GM19099 (cell line): ENCODE measurements around the gene LOXL1.

ENCODE experiments used
- POLR2A ChIP-seq: IDR thresholded peaks from 3 replicates; pipeline ENCODE4 v1.6.1; 2011; ENCODE audit warnings: low read depth; ENCODE audit not compliant: insufficient read length; ENCODE audit errors: extremely low read depth

Gene LOXL1

DNA sequence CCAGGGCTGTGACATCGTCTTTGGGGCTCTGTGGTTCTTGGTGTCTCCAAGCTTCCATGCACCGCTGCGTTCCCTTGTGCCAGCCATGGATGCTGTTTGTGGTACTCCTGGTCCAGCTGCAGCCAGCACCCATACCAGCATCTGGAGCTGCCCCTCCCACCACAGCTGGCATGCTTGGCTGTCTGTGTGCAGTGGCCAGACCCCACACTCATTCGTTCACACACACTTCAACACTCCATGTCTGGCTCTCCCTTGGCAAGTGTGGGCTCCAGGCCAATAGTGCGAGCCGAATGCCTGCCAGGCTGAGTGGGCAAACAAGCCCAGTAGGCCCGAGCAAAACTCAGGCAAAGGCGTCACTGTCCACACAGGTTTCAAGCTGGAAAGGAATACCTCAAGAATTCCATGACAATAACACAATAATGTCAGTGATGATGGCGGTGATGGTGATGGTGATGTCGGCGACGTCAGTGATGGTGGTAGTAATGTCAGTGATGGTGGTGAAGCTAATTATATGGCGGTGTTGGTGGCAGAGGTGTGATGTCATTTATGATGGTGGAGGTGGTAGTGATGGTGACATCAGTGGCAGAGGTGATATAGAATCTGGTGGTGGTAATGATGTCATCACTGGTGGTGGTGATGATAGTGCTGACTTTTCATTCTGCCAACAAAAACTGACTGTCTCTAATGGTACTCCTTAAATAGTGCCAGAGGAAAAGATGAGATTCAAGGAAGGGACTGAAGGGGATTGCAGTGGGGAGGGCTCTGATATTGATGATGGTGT, 33.6 kb upstream of the LOXL1 start:
- TF ChIP-seq POLR2A = no peak

DNA sequence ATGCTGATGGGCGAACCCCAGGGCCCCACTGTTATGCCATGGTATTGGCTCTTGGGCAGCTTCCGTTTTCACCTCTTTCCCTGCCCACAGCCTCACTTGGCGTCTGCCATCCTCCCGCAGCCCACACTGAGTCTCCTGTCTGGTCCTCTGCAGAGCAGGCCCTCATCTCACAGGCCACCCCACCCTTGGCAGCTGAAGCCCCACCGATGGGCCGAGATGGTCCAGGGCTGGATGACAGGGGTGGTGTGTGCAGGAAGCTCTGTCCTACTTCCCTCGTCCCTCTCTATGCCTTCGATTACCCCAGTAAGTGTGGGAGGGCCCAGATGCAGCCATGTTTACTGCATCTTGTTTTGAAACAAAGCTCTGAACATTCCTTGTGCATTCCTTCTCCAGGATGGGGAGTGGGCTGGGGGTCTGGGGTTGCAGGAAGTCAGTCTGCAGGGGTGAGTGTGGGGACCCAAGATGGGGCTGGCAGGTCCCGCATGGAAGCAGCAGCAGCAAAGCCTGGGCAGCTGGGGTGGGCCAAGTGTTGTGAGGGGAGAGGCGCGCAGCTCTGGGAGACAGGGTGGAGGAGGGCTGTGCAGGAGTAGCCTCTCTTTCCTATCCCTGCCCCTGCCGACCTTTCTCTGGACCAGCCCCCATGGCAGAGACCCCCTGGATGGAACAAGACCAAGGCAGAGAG, 32.0 kb upstream of the LOXL1 start:
- no peak for TF ChIP-seq POLR2A

DNA sequence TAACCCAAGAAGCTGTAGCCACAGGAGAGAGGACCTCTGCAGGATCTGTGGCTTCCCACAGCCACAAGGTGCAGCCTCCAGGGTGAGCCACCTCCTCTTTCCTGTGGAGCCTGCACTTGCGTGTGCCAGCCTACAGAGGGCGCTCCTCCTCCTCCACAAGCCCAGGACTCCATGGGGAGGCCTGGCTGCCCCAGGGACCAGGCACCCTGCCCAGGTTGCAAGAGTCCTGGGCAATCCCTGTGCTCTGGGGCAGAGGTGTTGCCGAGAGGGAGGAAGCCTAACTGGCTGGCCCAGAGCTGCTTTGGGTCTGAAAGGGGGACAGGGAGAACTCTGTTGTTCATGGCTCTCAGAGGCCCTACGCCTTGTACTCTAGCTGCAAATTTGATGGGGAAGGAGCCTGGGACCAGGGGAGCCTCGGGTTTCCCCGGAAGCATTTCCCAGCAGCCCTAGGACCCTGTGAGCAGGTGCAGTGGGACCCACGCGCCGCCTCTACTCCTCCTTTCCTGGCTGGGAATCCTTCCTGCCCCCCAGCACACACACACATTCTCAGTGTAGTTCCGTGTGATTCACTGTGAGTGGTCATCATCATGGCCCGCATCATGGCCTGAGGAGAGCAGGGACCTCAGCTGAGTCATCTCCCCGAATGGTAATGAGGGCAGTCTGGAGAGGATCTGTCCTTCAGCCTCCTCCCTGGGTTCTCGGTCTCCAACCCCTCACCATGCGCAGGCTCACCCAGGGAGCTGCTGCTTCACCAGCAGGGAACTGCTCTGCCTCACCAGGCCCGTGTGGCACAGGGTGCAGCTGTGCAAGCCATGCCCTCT, 28.6 kb upstream of the LOXL1 start:
- TF ChIP-seq POLR2A = no peak

DNA sequence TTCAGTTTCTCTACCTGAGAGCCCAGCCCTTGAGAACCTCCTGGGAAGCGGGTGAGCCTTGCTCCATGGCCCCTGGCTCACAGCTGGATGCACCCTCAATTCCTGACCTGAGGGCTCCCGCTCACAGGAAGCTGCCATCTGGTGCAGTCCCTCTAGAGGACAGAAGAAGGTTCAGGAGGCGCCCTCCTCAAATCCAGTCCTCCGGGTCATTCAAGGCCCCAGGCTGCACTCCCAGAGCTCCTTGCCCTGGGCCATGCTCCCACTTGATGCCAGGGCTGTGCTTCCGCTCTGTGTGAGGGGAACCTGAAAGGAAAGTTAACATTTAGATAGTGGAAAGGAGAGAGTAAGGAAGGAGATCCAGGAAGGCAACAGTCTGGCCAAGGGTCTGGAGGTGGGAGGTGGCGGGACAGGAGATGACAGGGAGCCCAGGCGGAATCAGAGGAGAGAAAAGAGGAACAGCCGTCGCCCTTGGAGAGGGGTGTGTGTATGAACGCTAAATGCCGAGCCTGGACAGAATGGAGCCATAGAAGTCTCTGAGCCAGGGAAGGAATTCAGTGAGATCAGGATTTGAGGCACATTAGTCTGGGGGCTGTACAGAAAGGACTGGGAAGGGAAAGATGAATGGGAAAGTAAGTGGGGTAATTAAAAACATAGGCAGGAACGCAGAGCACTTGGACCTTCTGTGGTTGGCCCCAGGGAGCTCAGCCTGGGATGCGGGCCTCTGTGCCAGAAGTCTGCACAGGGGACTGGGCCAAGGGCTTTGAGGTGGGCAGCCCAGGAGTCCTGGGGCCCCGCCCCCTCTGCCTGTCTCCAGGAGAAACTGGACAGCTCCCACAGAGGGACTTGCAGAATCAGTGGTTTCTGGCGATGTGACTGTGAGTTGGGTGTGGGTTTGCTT, 26.8 kb upstream of the LOXL1 start:
- TF ChIP-seq POLR2A = no peak

DNA sequence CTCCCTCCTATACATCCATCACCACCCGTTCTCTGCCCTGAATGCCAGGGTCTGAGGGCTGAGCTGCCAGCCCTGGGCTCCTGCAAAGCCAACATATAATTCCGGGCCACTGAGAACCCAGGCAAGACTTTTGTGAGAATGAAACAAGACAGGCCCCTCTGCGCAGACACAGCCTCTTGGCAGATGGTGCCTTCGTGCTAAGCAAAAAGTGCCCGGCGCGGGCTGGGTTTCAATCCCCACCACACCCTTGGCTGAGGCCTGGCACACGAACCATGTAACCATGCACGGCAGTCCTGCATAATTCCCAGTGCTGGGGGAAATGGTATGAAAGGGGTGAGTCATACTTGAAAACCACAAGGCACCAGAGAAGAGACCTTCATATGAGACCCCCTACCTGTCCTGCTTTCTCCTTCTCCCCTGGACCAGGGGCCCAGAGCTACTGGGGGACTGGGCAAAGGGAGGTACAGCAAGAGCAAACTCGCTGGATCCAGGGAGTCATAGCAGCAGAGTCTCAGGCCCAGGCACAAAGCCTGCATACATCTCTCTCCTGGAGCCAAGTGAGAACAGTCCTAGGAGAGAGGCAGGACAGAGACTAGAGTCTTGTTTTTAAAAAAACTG, 26.1 kb upstream of the LOXL1 start:
- no peak for TF ChIP-seq POLR2A

DNA sequence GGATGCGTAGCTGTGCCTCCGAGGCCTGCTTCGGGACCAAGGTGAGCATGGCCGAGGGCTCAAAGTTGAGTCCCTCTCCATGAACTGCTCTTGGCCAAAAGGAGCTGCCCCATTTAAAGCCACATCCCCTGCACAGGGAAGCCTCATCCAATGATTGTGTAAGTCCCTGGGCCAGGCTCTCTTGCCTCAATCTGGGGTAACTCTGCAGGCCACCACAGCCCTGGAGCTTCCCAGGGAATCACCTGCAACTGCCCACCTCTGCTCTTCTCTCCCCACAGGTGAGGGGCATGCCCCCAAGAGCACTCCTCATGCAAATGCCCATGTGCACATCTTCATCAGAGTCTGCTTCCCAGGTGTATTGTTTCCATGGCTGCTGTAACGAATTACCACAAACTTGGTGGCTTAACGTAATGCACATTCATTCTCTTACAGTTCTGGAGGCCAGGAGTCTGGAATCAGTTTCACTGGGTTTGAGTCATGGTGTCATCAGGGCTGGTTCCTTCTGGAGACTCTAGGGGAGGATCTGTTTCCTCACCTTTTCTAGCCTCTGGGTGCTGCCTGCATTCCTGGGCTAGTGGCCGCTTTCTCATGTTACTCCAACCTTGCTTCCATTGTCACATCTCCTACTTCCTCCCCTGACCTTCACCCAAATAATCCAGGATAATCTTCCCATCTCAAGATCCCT, 25.0 kb upstream of the LOXL1 start:
- TF ChIP-seq POLR2A = no peak

DNA sequence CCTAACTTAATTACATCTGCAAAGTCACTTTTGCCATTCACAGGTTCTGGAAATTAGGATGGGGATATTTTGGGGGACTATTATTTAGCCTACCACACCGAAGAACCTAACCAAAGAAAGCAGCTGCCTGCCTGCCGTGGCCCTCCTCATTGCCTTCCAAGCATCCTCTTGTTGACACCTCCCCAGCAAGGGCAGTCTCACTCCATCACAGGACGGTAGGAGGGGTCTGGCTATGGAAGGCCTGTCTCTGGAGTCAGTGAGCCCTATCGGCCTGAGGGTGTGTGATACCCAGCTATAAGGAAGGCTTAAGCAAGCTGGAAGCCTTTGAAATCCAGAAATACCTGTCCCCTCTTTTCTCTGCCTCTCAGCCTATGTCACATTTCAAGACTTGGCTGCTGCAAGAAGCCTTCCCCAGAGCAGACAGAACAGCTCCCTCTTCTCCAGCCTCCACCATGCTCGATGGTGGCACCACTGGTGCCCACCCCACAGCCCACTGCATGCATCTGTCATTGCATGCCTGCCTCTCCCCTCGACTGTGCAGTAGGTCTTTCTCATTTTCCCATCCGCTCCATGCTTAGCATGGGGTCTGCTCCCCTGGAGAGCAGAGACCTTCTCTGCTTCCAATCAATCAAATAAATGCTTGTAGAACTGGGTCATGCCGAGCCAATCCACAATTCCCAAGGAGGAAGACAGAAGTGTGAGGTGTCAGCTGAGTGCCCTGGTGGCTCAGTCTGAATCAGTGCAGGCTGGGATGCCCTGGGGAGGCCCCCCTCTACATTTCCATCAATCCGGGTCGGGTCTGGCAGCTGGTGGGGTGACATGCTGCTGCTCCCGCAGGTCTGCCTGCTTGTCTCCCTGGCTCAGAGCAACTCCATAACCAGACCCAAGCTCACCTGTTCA, 23.9 kb upstream of the LOXL1 start:
- no peak for TF ChIP-seq POLR2A

DNA sequence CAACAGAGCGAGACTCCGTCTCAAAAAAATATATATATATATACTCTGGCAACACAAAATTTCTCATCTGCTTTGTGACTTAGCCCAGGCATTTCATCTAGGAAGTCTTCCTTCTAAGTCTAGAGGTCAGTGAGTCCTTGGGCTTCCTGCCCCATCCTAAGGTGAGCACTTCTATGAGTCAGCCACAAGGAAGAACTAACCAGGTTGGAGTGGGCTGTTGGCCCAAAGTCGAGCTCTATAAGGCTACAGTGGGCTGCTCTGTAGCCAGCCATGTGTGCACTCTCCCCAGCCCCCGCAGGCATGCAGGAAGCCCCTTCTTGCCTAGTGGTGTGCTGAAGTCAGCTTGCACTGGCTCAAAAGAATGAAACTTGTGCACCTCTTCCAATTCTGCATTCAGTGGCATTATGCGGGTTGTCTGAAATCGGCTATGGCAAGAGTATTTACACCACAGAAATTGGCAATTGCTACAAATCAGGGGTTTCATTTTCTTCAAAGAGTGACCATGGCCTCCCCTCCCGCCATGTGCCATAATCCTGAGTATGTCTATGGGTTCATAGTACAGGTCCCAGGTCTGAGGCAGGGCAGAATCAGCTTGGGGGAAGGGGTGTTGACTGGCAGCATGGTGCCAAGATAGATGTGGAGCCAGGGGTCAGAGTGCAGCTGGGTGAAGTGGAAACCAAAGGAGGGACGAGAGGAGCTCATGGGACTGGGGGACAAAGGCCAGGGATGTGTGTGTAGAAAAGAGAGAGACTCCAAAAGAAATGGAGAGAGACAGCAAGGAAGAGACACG, 22.0 kb upstream of the LOXL1 start:
- TF ChIP-seq POLR2A = no peak

DNA sequence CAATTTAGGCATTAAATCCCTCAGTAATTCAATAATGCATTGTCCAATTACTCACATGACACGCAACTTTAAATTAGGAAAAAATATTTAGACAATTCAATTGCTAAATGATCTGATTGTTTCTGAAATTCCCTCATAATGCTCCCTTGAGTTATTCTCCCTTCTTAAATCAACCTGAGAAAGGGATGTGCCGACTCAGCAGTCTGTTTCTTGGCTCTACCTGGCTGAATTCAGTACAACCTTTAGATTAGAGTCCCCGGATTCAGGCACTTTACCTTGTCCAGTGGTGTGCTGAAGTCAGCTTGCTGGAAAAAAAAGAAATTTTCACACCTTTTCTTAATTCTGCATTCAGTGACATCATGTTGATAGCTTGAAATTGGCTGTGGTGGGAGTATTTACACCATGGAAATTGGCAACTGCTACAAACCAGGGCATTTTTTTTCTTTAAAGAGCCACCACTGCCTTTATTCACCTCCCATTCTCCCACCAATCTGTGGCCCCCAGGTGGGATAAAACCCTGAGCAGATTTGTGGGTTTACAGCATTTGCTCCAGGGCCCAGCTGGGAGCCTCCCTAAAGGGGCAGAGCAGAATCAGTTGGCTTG, 20.9 kb upstream of the LOXL1 start:
- TF ChIP-seq POLR2A = no peak

DNA sequence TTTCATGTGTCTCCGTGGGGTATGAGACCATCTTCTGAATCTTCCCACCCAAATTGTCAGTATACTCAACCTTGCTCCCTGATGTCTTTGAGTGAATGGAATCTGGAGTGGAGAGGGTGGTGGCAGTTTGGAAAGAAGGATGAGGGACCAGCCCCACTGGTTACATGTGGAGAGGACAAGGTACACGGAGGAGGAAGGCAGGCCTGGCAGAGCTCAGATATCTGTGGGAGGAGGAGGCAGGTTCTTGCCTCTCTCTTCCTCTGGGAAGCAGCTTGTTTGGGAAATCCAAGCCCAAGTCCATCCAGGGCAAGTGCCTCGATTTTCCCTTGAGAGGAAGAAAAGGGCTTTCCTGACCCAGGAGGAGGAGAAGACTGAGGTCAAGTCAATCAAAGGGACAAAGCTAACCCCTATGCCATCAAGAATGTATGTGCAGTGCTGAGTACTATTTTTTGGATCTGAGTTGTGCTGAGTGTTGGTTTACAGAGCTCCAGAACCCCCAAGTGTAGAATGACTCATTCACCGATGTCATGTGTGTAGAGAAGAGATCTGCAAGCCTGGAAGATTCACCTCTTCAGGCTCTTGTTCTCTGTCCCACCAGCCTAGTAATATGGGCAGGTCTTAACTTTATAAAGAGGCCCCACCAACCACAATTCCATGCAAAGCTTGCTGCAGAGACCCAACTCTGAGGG, 19.8 kb upstream of the LOXL1 start:
- TF ChIP-seq POLR2A = no peak

DNA sequence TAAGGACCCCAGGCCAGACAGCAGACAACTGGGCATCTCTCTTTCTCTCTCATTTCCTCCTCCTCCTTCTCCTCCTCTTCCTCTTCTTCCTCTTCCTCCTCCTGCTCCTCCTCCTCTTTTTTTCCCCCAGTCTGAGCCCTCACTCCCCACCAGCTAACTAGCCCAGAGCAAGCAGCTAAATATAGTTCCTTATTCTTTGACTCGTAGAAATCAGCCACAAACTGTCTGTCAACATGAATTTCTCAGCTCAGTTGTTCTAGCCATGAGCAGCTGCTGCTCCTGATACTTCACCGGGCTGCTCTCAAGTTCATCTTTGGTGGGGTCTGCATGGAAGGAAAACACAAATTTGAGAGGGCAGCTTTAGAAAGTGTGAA, 19.2 kb upstream of the LOXL1 start:
- TF ChIP-seq POLR2A = no peak
